NCI-H524 treated with DMSO at 0.1 percent for 48 hours (cell line): ENCODE measurements around the gene MANF.

Experiments
- DNase-seq: peaks from one replicate; lab custom pipeline; 2025; lab: John Stamatoyannopoulos, UW

The MANF gene

DNA sequence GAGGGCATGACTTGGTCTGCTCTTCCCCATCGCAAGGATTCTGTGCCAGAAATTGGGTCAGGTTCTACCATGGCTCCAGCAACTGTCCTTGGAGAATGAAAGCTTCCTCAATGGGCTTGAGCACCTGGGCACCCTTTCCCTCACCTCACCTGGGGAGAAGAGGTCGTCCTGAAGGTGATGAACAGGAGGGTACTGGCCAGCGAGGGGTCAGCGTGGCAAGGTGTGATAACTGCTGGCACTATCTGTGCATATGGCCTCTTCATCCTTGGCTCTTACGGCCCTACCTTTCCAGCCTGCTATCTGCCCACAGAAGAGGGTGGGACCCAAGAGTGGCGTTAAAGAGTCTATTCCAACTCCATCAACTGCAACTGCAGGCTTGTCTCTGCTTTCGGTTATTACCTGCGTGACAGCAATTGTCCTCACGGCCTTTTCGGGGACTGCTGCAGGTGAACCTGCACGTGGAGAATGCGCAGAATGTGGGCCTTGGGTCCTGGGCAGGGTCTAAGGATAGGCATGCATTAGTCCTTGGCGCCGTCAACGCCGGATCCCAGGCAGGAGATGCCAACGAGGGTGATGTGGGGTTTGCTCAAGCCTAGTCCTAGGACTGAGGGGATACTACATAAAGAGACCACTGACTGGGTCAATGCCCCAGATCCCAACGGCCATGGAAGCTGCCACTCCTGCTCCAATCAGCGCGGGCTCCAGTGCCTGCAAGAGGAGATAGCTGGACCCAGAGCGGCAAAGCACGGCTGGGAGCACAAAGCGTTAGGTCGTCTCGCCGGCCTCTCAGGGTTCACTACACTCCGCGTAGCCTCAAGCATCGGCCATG lies 5.4 kb downstream of the MANF start:
- no peak for DNase-seq

GRCh38 chr3:51391075-51391565 lies 6.0 kb downstream of the MANF start, which contains the start of gene RBM15B:
TSS of gene RBM15B (plus strand) at chr3:51391285. CDS start at chr3:51391400, 115 bp downstream.
- DNase-seq: peak; percentile 52

- DNase-seq: no peak
Measured at GRCh38 chr3:51391566-51392354, 6.7 kb downstream of the MANF start.

- no peak for DNase-seq
Measured at GRCh38 chr3:51392355-51393133, 7.5 kb downstream of the MANF start.

- no peak for DNase-seq
Measured at GRCh38 chr3:51393134-51393495, 8.0 kb downstream of the MANF start.

DNA sequence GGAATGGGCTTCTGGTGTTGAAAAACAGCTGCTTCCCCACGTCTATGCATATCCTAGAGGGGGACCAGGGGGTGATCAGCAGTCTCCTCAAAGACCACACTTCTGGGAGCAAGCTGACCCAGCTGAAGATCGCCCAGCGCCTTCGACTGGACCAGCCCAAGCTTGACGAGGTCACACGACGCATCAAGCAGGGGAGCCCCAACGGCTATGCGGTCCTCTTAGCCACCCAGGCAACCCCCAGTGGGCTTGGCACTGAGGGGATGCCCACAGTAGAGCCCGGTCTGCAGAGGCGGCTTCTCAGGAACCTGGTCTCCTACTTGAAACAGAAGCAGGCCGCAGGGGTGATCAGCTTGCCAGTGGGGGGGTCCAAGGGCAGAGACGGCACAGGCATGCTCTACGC lies 8.5 kb downstream of the MANF start:
- no peak for DNase-seq

GRCh38 chr3:51394541-51394940 lies 9.4 kb downstream of the MANF start:
- no peak for DNase-seq

GRCh38 chr3:51395493-51396213 lies 10.6 kb downstream of the MANF start:
- no peak for DNase-seq

GRCh38 chr3:51396401-51396800 lies 11.3 kb downstream of the MANF start:
- DNase-seq: no peak

DNA sequence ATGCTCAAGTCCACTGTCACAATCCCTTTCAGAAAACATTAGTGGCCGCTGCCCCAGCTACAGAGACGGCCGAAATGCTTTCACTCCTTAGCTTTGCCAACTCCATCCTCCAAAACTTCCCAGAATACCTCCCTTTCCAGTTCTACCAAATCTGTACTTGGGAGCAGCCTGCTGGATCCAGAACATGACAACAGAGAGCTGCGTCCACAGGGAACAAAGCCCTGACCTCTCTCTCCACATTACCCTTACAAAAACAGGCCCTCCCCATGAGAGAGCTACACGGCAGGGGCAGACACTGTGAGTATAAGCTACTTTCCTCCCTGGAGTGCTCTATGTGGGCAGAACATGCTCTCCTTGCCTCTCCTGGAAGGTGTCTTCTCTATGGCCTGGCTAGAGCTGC lies 12.3 kb downstream of the MANF start:
- no peak for DNase-seq

DNA sequence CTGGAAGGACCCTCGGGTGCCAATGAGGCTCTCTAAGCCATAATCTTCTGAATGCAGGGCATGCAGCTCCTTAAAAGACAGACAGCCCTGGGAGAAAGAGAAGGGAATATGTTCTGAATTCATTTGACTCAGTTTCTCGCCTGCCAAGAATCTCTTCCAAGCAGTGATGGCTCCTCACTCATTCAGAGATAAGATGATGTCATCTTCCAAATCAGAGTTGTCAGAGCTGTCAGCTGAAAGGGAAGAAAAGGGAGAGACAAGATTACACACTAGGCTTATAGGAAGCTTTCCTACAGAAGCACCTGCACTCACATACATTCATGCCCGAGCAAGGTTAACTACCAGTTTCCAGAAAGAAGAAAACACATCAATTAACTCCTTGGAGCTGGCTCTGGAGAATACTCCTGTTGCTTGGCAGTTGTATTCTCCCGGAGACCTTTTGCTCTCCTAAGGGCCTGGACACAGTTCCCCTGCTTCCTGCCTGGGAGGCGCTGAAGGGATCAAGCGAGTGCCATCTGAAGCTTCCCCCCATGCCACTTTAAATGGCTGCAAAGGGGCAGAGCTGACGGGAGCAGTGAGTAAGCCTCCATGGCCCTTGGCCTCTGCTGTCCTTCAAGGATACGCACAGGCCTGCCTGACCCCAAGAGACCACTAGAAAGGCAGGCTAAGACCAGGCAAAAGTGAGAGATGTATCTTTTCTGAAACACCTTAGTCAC lies 13.7 kb downstream of the MANF start:
- DNase-seq: no peak

GRCh38 chr3:51400166-51400565 lies 15.1 kb downstream of the MANF start:
- DNase-seq: no peak

DNA sequence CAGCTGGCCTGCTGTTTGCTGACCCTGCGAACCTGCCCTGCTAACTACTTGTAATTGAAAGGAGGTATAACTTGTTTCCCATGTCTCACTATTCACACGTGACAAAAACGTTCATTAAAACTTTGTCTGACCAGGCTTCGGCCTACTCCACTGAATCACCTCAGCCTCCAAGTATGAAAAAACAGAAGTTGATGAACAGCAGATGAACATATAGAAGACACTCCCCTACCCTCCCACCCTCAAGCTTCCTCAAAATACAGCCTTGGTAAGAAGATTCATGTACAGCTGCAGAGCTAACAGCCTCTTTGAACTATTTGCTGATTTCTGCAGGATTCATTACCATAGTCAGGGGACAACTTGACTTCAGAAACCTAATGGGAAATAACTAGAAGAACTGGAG lies 16.6 kb downstream of the MANF start:
- DNase-seq: no peak

DNA sequence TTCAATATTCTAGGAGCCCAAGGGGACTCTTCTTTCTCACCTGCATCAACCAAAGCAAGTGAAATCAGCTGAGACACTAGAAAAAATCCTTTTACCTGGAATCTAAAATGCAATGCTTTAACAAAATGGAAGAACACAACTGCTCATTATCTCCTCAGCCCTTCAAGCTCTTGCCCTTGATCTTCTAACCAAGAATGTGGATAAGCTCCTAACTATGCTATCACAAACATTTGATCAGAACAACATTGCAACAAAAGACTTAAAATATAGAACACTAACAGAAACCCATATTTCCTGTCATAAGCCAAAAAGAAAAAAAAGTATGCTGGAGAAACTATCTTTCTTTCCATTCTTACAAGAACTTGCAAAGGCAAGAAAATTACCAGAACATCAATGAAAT lies 18.6 kb downstream of the MANF start:
- DNase-seq: no peak

DNA sequence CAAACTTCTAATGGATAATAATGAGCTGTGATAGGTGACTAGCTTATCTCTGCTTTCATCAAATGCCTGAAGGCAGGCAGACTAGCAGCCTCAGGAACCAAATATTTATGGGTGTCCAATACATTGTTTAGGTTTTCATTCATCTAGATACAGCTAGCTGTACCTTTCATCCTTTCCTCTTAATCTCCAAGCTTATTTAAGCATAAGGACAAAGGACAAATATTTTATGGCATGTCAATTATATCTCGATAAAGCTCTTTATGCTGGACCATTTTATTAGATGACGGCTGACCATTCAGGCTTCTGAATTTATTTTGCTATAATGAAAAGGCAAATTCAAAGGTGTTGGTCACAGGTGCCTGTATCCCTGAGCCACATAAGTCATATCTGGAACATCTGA lies 22.9 kb downstream of the MANF start:
- DNase-seq: no peak

DNA sequence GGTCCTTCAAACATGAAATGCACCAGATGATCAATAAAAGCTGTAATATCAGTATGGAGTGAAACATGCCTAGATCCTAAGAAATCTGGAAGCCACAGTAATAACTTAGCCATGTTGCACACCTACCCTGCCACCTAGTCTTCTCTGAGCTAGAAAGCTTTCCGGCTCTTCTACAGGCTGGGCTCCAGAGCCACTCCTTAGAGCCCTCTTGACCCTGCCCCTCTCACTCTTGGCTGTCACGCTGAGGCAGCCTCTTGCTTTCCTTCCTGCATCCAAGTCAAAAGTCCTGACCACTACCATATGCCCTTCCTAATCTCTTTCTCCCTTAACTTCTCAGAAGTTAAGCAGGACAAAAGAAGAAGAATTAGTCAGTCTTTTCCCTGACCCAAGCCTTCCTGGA lies 23.7 kb downstream of the MANF start:
- no peak for DNase-seq

DNA sequence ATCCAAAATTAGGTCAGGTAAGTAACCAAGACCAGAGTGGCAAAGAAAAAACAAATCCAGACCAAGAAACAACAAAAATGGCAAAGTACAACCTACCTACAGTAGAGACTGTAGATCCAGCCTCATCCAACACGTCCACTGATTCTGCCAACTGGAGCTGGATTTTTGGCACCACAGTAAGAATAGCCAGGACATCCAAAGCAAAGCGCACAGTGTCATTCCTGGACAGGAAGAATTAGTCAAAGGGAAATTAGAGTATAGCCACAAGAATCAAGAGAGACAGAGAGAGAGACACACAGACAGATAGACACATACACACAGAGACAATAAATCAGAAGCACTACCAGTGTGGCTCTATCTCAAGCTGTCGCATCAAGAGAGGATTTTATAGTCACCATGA lies 37.1 kb downstream of the MANF start:
- no peak for DNase-seq

GRCh38 chr3:51426921-51427320 lies 41.8 kb downstream of the MANF start:
- no peak for DNase-seq

DNA sequence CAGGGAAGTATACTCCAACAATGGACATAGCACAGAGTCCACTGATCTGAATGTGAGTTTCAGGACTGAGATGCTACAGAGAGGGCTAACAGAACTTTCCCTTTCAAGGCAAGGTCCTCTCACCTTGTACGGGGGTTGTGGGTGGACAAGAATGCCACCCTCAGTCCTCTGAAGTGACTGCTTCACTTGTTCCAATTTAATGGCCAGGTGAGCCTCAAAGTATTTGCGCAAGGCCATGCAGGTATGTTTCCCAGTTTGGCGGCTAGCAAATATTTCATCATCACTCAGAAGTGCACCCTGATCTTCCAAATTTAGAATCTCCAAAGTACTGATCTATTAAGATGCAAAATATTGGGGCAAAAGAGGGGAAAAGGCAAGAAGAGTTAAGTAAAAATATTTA lies 44.0 kb downstream of the MANF start:
- no peak for DNase-seq

- DNase-seq: no peak
Measured at GRCh38 chr3:51434110-51434509, 49.0 kb downstream of the MANF start.

- DNase-seq: no peak
Measured at GRCh38 chr3:51434746-51435327, 49.7 kb downstream of the MANF start.
